Brain microvascular endothelial cell (primary cell): ENCODE data around the gene RBM38.
A peak's percentile ranks its signal among the peaks of the same experiment; 100 is the strongest.
"Not testable (repeated sequence)": the region's sequence is repeated elsewhere in the genome, so short reads cannot be mapped to it uniquely, and the experiment has no call there.

Experiments used
- DNase-seq: peaks from one replicate; pipeline ENCODE4 v3.0.0-alpha.2; 2020
- H3K27ac ChIP-seq: fragments of 250-450 bp; sonication (Bioruptor Pico); 2 replicates; pipeline ENCODE4 v1.5.1; 2020; ENCODE audit warnings: mild to moderate bottlenecking, moderate library complexity
- H3K27me3 ChIP-seq: fragments of 250-450 bp; sonication (Bioruptor Pico); replicated peaks from 2 replicates; pipeline ENCODE4 v1.5.1; 2020; ENCODE audit warnings: mild to moderate bottlenecking
- H3K36me3 ChIP-seq: fragments of 250-450 bp; sonication (Bioruptor Pico); replicated peaks from 2 replicates; pipeline ENCODE4 v1.5.1; 2020; ENCODE audit warnings: mild to moderate bottlenecking
- H3K4me3 ChIP-seq: 2 replicates; pipeline ENCODE4 v1.5.1; 2011; ENCODE audit warnings: low read depth, mild to moderate bottlenecking, control low read depth, low read length, moderate library complexity
- CTCF ChIP-seq: IDR thresholded peaks from 2 replicates; pipeline ENCODE4 v1.5.1; 2011; ENCODE audit warnings: low read depth, mild to moderate bottlenecking, moderate library complexity, low read length, control low read depth, inconsistent platforms; ENCODE audit errors: missing control alignments
- in situ Hi-C: cut with HindIII; loops from 2 replicates; pipeline ENCODE4 v1.10.0; 2017; ENCODE audit warnings: low sequenced_read_pairs, low pct_ligation_motif_present

RBM38 gene

GRCh38 chr20:57350081-57350710 lies 41.0 kb upstream of the RBM38 start:
- H3K36me3 ChIP-seq, result peaks cover 12% of the 10 kb centered on the region
- H3K27me3 ChIP-seq, result no peaks in the 10 kb centered on the region
- no peak for DNase-seq
- in situ Hi-C loops, result no loop called here
- H3K4me3 ChIP-seq, result no peak overlapping the region
- TF ChIP-seq CTCF, result no peak
- H3K27ac ChIP-seq, result no peak overlapping the region

- DNase-seq, H3K27me3 ChIP-seq, in situ Hi-C loops: not testable (repeated sequence)
- peak overlapping the region; percentile 97 for H3K4me3 ChIP-seq
- H3K36me3 ChIP-seq, result peaks cover 16% of the 10 kb centered on the region
- H3K27ac ChIP-seq, result peak overlapping the region; percentile 93
These were observed 40.5 kb upstream of the RBM38 start for GRCh38 chr20:57350726-57351041.

- Histone ChIP-seq H3K4me3 (peak within 1 kb of the TSS; percentile 97), H3K27me3 (no peaks in the 10 kb centered on the region), H3K36me3 (peaks cover 19% of the 10 kb centered on the region), H3K27ac (peak within 1 kb of the TSS; percentile 93)
- in situ Hi-C loops, result no loop called here
- TF ChIP-seq CTCF, result no peak
- DNase-seq, result peak; percentile 87
These were observed 40.0 kb upstream of the RBM38 start, which contains the start of gene RAE1 for GRCh38 chr20:57351042-57351783. Gene RAE1 (plus strand): TSS chr20:57351255. CDS start chr20:57354039, 2,784 bp downstream.

GRCh38 chr20:57352305-57352704 lies 38.9 kb upstream of the RBM38 start:
- in situ Hi-C loops, result no loop called here
- no peaks in the 10 kb centered on the region for H3K27me3 ChIP-seq
- peaks cover 25% of the 10 kb centered on the region for H3K36me3 ChIP-seq
- DNase-seq, result no peak
- peak overlapping the region; percentile 97 for H3K4me3 ChIP-seq
- no peak for TF ChIP-seq CTCF
- H3K27ac ChIP-seq, result no peak overlapping the region

- no peak for DNase-seq
- H3K27ac ChIP-seq, result no peak overlapping the region
- TF ChIP-seq CTCF, result no peak
- H3K36me3 ChIP-seq, result peaks cover 25% of the 10 kb centered on the region
- H3K4me3 ChIP-seq, result no peak overlapping the region
- H3K27me3 ChIP-seq, result no peaks in the 10 kb centered on the region
- in situ Hi-C loops, result no loop called here
These were observed 37.8 kb upstream of the RBM38 start for GRCh38 chr20:57353351-57353750.

- peaks cover 20% of the 10 kb centered on the region for H3K36me3 ChIP-seq
- no peak for TF ChIP-seq CTCF
- peak overlapping the region; percentile 33 for H3K27ac ChIP-seq
- peak; percentile 77 for DNase-seq
- no peaks in the 10 kb centered on the region for H3K27me3 ChIP-seq
- no peak overlapping the region for H3K4me3 ChIP-seq
- in situ Hi-C loops, result no loop called here
These were observed 29.7 kb upstream of the RBM38 start for GRCh38 chr20:57361517-57361916.
